Uterus (tissue), 4 donors: ENCODE measurements around the gene GABRR3. TPM values are rescaled to one million over a fixed set of nuclear protein-coding genes. Genes with fewer than 3 reads are reported as not detected.
A peak's percentile ranks its signal among the peaks of the same experiment; 100 is the strongest.

Experiments used
- DNase-seq, 2 donors: peaks; one replicate each; pipeline ENCODE4 v3.0.0-alpha.2; 2019 to 2020
- H3K27ac ChIP-seq, 2 donors: fragments of 200-600 bp; sonication (generic); 1 replicate in 1 of 2; 2 replicates in 1 of 2; pipeline ENCODE4 v1.5.1; 2016 to 2018
- H3K27me3 ChIP-seq, 2 donors: fragments of 200-600 bp; sonication (generic); one replicate each; pipeline ENCODE4 v1.5.1; 2018 to 2019; ENCODE audit warnings: control low read depth in 1 of 2
- H3K36me3 ChIP-seq, 2 donors: fragments of 200-600 bp; sonication (generic); one replicate each; pipeline ENCODE4 v1.5.1; 2019; ENCODE audit warnings: control low read depth in 1 of 2
- H3K4me1 ChIP-seq, 2 donors: fragments of 200-600 bp; sonication (generic); one replicate each; pipeline ENCODE4 v1.5.1; 2018 to 2019; ENCODE audit warnings: control low read depth in 1 of 2
- H3K4me3 ChIP-seq, 2 donors: fragments of 200-600 bp; sonication (generic); 1 replicate in 1 of 2; 2 replicates in 1 of 2; pipeline ENCODE4 v1.5.1; 2018 to 2019; ENCODE audit warnings: mild to moderate bottlenecking in 1 of 2
- H3K9me3 ChIP-seq, 2 donors: fragments of 200-600 bp; sonication (generic); one replicate each; pipeline ENCODE4 v1.5.1; 2019; ENCODE audit warnings: control low read depth in 1 of 2
- POLR2A ChIP-seq, 2 donors: fragments of 450-650 bp; IDR thresholded peaks; one replicate each; pipeline ENCODE4 v1.6.1; 2016; ENCODE audit warnings: antibody characterized with exemption in 2 of 2, mild to moderate bottlenecking in 1 of 2, moderate library complexity in 1 of 2
- intact Hi-C: fragments of 100-400 bp; cut with DNase I; formaldehyde crosslinking; loops from one replicate; pipeline ENCODE4 v1.15.1; 2023; ENCODE audit warnings: low total_unique reads
- total RNA-seq, 4 donors: library from RNA; depleted of rRNA in 3 of 4; stranded (reverse); fragments of >200 nt in 3 of 4; gene quantifications; one replicate each; pipeline versions ENCODE4 v1.1.0 to v1.2.4, GENCODE V29; 2014 to 2023
- TF ChIP-seq, protein P1 (sequence below), 4 experiments: fragments of 200-600 bp in 2 of 4; fragments of 450-650 bp in 2 of 4; sonication (generic) in 2 of 4; IDR thresholded peaks; one replicate each; pipeline ENCODE4 v1.5.1; 2016 to 2019; ENCODE audit warnings: antibody characterized with exemption in 4 of 4, mild to moderate bottlenecking in 2 of 4, moderate library complexity in 1 of 4
- donor health status: DM: yes; HTN: yes; CAD: no.

Gene GABRR3
- total RNA-seq, 4 donors from 2014 or later: not detected

DNA sequence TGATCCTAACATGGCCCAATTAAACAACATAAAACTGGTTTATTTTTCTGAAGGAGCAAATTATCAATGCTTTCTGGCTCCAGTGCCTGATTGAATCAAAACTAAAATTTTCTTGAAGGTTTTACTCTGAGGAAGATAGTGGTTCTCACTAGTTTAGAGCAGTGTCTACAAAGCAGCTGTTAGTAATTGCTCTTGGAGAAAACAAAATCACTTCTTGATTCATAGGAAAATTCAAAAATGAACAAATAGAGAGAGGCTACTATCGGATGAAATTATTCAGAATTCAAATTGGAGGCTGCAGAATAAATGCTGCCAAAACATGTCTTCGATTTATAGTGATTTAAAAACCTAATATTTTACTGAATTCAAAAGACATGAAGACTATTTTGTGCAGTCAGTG is 47.8 kb downstream of the GABRR3 start:
- Histone ChIP-seq H3K4me3 (no peak overlapping the region), H3K9me3 (no peaks in the 10 kb centered on the region), H3K27ac (no peak overlapping the region), H3K36me3 (no peaks in the 10 kb centered on the region), H3K4me1 (no peaks in the 10 kb centered on the region), H3K27me3 (no peaks in the 10 kb centered on the region)
- intact Hi-C loops: no loop called here
- DNase-seq: no peak
- TF ChIP-seq, protein P1, sequence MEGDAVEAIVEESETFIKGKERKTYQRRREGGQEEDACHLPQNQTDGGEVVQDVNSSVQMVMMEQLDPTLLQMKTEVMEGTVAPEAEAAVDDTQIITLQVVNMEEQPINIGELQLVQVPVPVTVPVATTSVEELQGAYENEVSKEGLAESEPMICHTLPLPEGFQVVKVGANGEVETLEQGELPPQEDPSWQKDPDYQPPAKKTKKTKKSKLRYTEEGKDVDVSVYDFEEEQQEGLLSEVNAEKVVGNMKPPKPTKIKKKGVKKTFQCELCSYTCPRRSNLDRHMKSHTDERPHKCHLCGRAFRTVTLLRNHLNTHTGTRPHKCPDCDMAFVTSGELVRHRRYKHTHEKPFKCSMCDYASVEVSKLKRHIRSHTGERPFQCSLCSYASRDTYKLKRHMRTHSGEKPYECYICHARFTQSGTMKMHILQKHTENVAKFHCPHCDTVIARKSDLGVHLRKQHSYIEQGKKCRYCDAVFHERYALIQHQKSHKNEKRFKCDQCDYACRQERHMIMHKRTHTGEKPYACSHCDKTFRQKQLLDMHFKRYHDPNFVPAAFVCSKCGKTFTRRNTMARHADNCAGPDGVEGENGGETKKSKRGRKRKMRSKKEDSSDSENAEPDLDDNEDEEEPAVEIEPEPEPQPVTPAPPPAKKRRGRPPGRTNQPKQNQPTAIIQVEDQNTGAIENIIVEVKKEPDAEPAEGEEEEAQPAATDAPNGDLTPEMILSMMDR (IDR thresholded peaks at IDR 0.05): no peak
- TF ChIP-seq POLR2A (IDR thresholded peaks at IDR 0.05): no peak

DNA sequence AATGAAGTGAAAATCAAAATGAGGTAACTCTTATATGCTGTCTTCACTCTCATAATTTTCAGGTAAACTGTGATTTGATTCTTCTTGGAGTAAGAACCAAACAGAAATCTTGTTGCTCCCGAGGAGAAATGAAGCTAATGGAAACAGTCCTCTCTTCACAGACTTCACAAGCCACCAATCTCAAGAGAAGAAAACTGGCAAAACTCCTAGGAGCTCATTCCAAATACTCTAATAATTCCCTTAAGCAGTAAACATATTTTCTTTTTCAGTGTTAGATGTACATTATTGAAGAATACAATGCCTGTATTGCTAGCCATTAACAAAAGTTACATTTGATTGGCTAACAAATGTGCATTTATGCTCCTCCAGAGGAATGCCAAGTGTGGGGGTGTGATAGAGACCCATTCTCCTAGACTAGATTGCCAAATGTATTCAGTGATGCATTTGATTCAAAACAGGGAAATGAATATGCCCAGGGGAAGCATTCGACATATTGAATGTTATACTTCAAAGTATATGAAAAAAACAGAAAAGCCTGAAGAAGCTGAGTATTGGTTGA is 51.1 kb downstream of the GABRR3 start:
- TF ChIP-seq, protein P1 (IDR thresholded peaks at IDR 0.05): no peak
- no peak for TF ChIP-seq POLR2A (IDR thresholded peaks at IDR 0.05)
- Histone ChIP-seq H3K9me3 (no peaks in the 10 kb centered on the region), H3K27ac (no peak overlapping the region), H3K4me1 (no peaks in the 10 kb centered on the region), H3K27me3 (no peaks in the 10 kb centered on the region), H3K36me3 (no peaks in the 10 kb centered on the region), H3K4me3 (no peak overlapping the region)
- no peak for DNase-seq
- intact Hi-C loops: no loop called here

DNA sequence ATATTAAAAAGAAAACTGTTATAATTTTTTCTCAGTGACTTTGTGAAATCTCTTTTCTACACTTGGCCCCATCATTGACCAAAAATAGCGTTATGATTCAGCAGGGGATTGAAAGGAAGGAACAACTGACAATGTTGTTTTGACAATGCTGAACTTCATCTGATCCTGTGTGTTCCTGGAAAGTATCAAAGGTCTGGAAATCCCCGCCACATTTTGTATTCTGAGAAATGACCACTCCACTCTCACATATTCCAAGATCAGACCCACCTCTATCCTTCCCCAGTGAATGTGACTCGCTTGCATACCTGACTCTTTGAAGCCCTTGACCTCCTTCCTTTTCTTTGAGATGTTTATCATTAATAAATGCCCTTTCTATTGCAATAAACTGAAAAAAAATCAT is 53.2 kb downstream of the GABRR3 start:
- Histone ChIP-seq H3K27me3 (no peaks in the 10 kb centered on the region), H3K36me3 (no peaks in the 10 kb centered on the region), H3K4me1 (no peaks in the 10 kb centered on the region), H3K9me3 (no peaks in the 10 kb centered on the region), H3K4me3 (no peak overlapping the region), H3K27ac (peak overlapping the region in 1 of 2 donors; percentile 22)
- intact Hi-C loops: no loop called here
- TF ChIP-seq, protein P1 (IDR thresholded peaks at IDR 0.05): no peak
- no peak for DNase-seq

DNA sequence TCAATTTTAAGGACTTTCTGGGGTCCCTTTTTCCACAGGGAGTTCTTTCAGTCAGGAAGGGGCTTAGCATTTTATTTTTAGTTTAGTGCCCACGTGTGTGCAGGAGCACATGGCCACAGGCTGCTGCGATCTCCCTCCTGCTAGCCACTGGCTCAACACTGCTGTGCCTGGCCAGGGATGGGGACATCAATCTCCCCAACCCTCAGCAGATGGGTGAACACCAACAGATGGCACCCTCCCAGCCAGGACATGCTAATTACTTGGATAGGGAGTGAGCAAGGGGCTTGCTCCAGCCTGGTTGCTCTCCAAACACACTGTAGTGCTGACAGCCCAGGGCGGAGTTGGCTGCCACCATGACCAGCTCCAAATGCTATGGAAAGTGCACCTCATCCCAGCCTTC is 55.5 kb downstream of the GABRR3 start:
- Histone ChIP-seq H3K9me3 (no peaks in the 10 kb centered on the region), H3K4me3 (no peak overlapping the region), H3K36me3 (no peaks in the 10 kb centered on the region), H3K27ac (no peak overlapping the region), H3K27me3 (no peaks in the 10 kb centered on the region), H3K4me1 (no peaks in the 10 kb centered on the region)
- DNase-seq: no peak
- intact Hi-C loops: no loop called here
- no peak for TF ChIP-seq POLR2A (IDR thresholded peaks at IDR 0.05)
- TF ChIP-seq, protein P1 (IDR thresholded peaks at IDR 0.05): no peak

DNA sequence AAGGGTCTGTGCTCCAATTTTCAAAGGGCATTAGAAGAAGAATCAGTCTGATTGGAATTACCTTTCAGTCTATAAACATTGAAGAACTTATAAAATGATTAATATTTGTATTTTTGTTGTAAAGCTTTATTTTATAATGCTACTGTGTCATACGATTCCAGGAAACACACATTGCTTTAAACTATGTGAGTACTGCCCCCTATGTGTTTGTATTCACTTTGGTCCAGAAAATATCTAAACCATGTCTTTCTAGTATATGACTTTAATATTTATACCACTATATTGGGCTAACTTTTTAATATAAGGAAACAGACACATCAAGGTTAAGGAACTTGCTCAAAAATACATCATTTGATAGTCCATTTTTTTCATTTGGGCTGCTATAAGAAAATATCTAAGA is 59.6 kb downstream of the GABRR3 start:
- TF ChIP-seq POLR2A (IDR thresholded peaks at IDR 0.05): no peak
- TF ChIP-seq, protein P1 (IDR thresholded peaks at IDR 0.05): no peak
- Histone ChIP-seq H3K4me3 (no peak overlapping the region), H3K4me1 (no peaks in the 10 kb centered on the region), H3K36me3 (no peaks in the 10 kb centered on the region), H3K27ac (no peak overlapping the region), H3K27me3 (no peaks in the 10 kb centered on the region), H3K9me3 (no peaks in the 10 kb centered on the region)
- intact Hi-C loops: no loop called here
- DNase-seq: no peak
